MM.1S (cell line): Measurements from ENCODE around the gene PTPRR.

Experiments
- CTCF ChIP-seq: fragments of 300-600 bp; sonication (generic); IDR thresholded peaks from 2 replicates; pipeline ENCODE4 v1.5.1; 2016; ENCODE audit warnings: antibody characterized with exemption, low read length, mixed read lengths
- EZH2phosphoT487 ChIP-seq: fragments of 300-600 bp; sonication (generic); IDR thresholded peaks from 2 replicates; pipeline ENCODE4 v1.6.1; 2018; ENCODE audit warnings: antibody characterized with exemption, low read length

GRCh38 chr12:70910666-70911065, 9.9 kb downstream of the PTPRR start:
- no peak for TF ChIP-seq CTCF
- no peak for TF ChIP-seq EZH2phosphoT487
